Ascending aorta (tissue), 2 donors: Measurements from ENCODE around the gene ABLIM2. TPM values are rescaled to one million over a fixed set of nuclear protein-coding genes. Genes with fewer than 3 reads are reported as not detected.
"Not testable (repeated sequence)": the region's sequence is repeated elsewhere in the genome, so short reads cannot be mapped to it uniquely, and the experiment has no call there.

Experiments
- DNase-seq, 2 donors: peaks; one replicate each; pipeline ENCODE4 v3.0.0-alpha.2; 2019; ENCODE audit warnings: low spot score in 2 of 2
- H3K27ac ChIP-seq, 2 donors: fragments of 200-600 bp; sonication (generic); one replicate each; pipeline ENCODE4 v1.5.1; 2016 to 2017; ENCODE audit warnings: mild to moderate bottlenecking in 1 of 2
- H3K27me3 ChIP-seq: fragments of 200-600 bp; sonication (generic); one replicate; pipeline ENCODE4 v1.5.1; 2017
- H3K36me3 ChIP-seq, 2 donors: fragments of 200-600 bp; sonication (generic); one replicate each; pipeline ENCODE4 v1.5.1; 2016
- H3K4me1 ChIP-seq, 2 donors: fragments of 200-600 bp; sonication (generic); one replicate each; pipeline ENCODE4 v1.5.1; 2016 to 2017; ENCODE audit warnings: mild to moderate bottlenecking in 1 of 2
- H3K4me3 ChIP-seq, 2 donors: fragments of 200-600 bp; sonication (generic); one replicate each; pipeline ENCODE4 v1.5.1; 2016 to 2017; ENCODE audit warnings: mild to moderate bottlenecking in 1 of 2
- H3K9me3 ChIP-seq, 2 donors: fragments of 200-600 bp; sonication (generic); one replicate each; pipeline ENCODE4 v1.5.1; 2016
- intact Hi-C: fragments of 100-400 bp; cut with DNase I; formaldehyde crosslinking; loops from one replicate; pipeline ENCODE4 v1.15.1; 2023
- total RNA-seq: library from RNA; depleted of rRNA; stranded (reverse); fragments of >200 nt; gene quantifications from one replicate; pipeline ENCODE4 v1.1.0, GENCODE V29; 2016
- TF ChIP-seq, protein P1 (sequence below), 3 experiments: fragments of 200-600 bp in 2 of 3; fragments of 450-650 bp in 1 of 3; sonication (generic) in 2 of 3; IDR thresholded peaks; one replicate each; pipeline ENCODE4 v1.5.1; 2016 to 2019; ENCODE audit warnings: antibody characterized with exemption in 3 of 3, mild to moderate bottlenecking in 1 of 3, moderate library complexity in 1 of 3

ABLIM2 gene
- total RNA-seq, 1 donor from 2014 or later = 30.8 TPM

- TF ChIP-seq, protein P1, sequence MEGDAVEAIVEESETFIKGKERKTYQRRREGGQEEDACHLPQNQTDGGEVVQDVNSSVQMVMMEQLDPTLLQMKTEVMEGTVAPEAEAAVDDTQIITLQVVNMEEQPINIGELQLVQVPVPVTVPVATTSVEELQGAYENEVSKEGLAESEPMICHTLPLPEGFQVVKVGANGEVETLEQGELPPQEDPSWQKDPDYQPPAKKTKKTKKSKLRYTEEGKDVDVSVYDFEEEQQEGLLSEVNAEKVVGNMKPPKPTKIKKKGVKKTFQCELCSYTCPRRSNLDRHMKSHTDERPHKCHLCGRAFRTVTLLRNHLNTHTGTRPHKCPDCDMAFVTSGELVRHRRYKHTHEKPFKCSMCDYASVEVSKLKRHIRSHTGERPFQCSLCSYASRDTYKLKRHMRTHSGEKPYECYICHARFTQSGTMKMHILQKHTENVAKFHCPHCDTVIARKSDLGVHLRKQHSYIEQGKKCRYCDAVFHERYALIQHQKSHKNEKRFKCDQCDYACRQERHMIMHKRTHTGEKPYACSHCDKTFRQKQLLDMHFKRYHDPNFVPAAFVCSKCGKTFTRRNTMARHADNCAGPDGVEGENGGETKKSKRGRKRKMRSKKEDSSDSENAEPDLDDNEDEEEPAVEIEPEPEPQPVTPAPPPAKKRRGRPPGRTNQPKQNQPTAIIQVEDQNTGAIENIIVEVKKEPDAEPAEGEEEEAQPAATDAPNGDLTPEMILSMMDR (IDR thresholded peaks at IDR 0.05) = no peak
- Histone ChIP-seq H3K27ac (no peak overlapping the region), H3K9me3 (no peaks in the 10 kb centered on the region), H3K36me3 (no peaks in the 10 kb centered on the region), H3K4me1 (peaks cover 0 to 11% of the 10 kb centered on the region in 2 donors), H3K4me3 (no peak overlapping the region), H3K27me3 (no peaks in the 10 kb centered on the region)
- no peak for DNase-seq
- intact Hi-C loops = no loop called here
Measured at GRCh38 chr4:8140915-8141314, 17.7 kb downstream of the ABLIM2 start.

DNA sequence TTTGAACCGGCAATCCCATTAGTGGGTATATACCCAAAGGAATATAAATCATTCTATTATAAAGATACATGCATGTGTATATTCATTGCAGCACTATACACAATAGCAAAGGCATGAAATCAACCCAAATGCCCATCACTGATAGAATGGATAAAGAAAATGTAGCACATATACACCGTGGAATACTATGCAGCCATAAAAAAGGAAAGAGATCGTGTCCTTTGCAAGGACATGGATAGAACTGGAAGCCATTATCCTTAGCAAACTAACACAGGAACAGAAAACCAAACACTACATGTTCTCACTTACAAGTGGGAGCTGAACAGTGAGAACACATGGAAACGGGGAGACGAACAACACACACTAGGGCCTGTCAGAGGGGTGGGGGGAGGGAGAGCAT, 18.9 kb downstream of the ABLIM2 start:
- DNase-seq, H3K4me1 ChIP-seq, intact Hi-C loops, H3K36me3 ChIP-seq, H3K4me3 ChIP-seq, H3K27ac ChIP-seq, H3K27me3 ChIP-seq, H3K9me3 ChIP-seq: not testable (repeated sequence)

DNA sequence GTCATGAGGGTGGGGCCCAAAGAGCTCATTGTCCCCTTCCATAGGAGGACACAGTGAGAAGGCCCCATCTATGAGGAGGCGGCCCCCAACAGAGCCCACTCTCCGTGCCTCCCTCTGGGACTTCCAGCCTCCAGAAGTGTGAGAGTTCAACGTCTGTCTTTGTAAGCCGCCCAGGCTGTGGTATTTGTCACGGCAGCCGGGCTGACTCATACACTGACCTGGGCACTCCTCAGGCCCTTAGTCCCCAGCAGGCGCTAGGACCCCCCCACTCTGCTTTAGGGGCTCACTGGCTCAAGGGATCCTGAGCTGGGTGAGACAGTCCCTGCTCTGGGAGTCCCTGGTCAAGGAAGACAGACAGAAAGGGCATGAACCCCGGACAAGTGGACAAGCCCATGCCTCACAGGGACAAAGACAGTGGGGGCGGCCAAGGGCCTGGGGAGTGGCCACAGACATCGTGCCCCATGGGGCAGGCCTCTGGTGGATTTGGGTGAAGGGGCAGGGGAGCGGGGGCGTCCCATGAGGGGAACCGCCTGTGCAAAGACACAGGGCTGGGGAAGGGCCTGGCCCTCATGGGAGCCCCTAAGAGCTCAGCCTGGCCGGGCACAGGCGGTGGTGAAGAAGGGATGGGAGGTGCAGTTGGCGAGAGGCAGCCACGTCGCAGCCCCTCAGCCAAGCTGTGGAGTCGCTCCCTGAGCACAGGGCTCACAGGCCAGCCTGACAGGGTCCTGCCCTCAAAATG, 21.5 kb downstream of the ABLIM2 start:
- Histone ChIP-seq H3K36me3 (no peaks in the 10 kb centered on the region), H3K4me1 (no peaks in the 10 kb centered on the region), H3K27ac (no peak overlapping the region), H3K27me3 (no peaks in the 10 kb centered on the region), H3K9me3 (no peaks in the 10 kb centered on the region), H3K4me3 (no peak overlapping the region)
- intact Hi-C loops = no loop called here
- no peak for DNase-seq
- TF ChIP-seq, protein P1 (IDR thresholded peaks at IDR 0.05) = no peak

GRCh38 chr4:8136529-8136928, 22.1 kb downstream of the ABLIM2 start:
- H3K4me1 ChIP-seq = no peaks in the 10 kb centered on the region
- intact Hi-C loops = no loop called here
- no peaks in the 10 kb centered on the region for H3K27me3 ChIP-seq
- H3K36me3 ChIP-seq = no peaks in the 10 kb centered on the region
- no peak overlapping the region for H3K4me3 ChIP-seq
- H3K9me3 ChIP-seq = no peaks in the 10 kb centered on the region
- no peak overlapping the region for H3K27ac ChIP-seq
- DNase-seq = no peak
- TF ChIP-seq, protein P1 (IDR thresholded peaks at IDR 0.05) = no peak

GRCh38 chr4:8135666-8136065, 22.9 kb downstream of the ABLIM2 start:
- Histone ChIP-seq H3K9me3 (no peaks in the 10 kb centered on the region), H3K27me3 (no peaks in the 10 kb centered on the region)

GRCh38 chr4:8133897-8134563, 24.6 kb downstream of the ABLIM2 start:
- TF ChIP-seq, protein P1 (IDR thresholded peaks at IDR 0.05) = no peak
- Histone ChIP-seq H3K27me3 (no peaks in the 10 kb centered on the region), H3K27ac (no peak overlapping the region), H3K4me1 (no peaks in the 10 kb centered on the region), H3K4me3 (no peak overlapping the region), H3K36me3 (no peaks in the 10 kb centered on the region), H3K9me3 (no peaks in the 10 kb centered on the region)
- DNase-seq = no peak
- intact Hi-C loops = no loop called here

More at GRCh38 chr4:8135666-8136065, 22.9 kb downstream of the ABLIM2 start:
- TF ChIP-seq, protein P1 (IDR thresholded peaks at IDR 0.05) = no peak
- Histone ChIP-seq H3K27ac (no peak overlapping the region), H3K4me3 (no peak overlapping the region), H3K4me1 (no peaks in the 10 kb centered on the region), H3K36me3 (no peaks in the 10 kb centered on the region)
- DNase-seq = no peak
- intact Hi-C loops = no loop called here
